SK-N-MC (cell line): Measurements from ENCODE around the gene EHBP1.
A peak's percentile ranks its signal among the peaks of the same experiment; 100 is the strongest.

Source experiments
- DNase-seq: peaks from one replicate; pipeline ENCODE4 v3.0.0-alpha.2; 2011; ENCODE audit warnings: low read depth, low spot score
- H3K27ac ChIP-seq: fragments of 200-600 bp; sonication (generic); 2 replicates; pipeline ENCODE4 v1.5.1; 2016; ENCODE audit warnings: mixed run types
- H3K36me3 ChIP-seq: fragments of 200-600 bp; sonication (generic); 2 replicates; pipeline ENCODE4 v1.6.1; 2017; ENCODE audit warnings: antibody characterized with exemption, low read length, mixed read lengths; ENCODE audit not compliant: insufficient read depth
- H3K4me3 ChIP-seq: fragments of 200-600 bp; sonication (generic); 2 replicates; pipeline ENCODE4 v1.5.1; 2016
- H3K9ac ChIP-seq: fragments of 200-600 bp; sonication (generic); 2 replicates; pipeline ENCODE4 v1.8.0; 2017; ENCODE audit warnings: mixed run types, mixed read lengths; ENCODE audit not compliant: insufficient read length
- H3K9me3 ChIP-seq: fragments of 200-600 bp; sonication (generic); 2 replicates; pipeline ENCODE4 v1.6.1; 2017; ENCODE audit warnings: low read depth, mild to moderate bottlenecking, antibody characterized with exemption, low read length, moderate library complexity, mixed read lengths
- EZH2 ChIP-seq: fragments of 200-600 bp; sonication (generic); IDR thresholded peaks from one replicate; pipeline ENCODE4 v1.6.1; 2017; ENCODE audit warnings: antibody characterized with exemption
- FOXP2 ChIP-seq: optimal IDR thresholded peaks from 2 replicates; pipeline ENCODE3; 2011; ENCODE audit warnings: mild to moderate bottlenecking, moderate library complexity; ENCODE audit not compliant: insufficient read depth; ENCODE audit errors: extremely low read length, control extremely low read depth
- POLR2AphosphoS5 ChIP-seq: IDR thresholded peaks from 2 replicates; pipeline ENCODE4 v1.6.1; 2012; ENCODE audit warnings: mild to moderate bottlenecking, low read depth, low read length, borderline replicate concordance

EHBP1 gene

DNA sequence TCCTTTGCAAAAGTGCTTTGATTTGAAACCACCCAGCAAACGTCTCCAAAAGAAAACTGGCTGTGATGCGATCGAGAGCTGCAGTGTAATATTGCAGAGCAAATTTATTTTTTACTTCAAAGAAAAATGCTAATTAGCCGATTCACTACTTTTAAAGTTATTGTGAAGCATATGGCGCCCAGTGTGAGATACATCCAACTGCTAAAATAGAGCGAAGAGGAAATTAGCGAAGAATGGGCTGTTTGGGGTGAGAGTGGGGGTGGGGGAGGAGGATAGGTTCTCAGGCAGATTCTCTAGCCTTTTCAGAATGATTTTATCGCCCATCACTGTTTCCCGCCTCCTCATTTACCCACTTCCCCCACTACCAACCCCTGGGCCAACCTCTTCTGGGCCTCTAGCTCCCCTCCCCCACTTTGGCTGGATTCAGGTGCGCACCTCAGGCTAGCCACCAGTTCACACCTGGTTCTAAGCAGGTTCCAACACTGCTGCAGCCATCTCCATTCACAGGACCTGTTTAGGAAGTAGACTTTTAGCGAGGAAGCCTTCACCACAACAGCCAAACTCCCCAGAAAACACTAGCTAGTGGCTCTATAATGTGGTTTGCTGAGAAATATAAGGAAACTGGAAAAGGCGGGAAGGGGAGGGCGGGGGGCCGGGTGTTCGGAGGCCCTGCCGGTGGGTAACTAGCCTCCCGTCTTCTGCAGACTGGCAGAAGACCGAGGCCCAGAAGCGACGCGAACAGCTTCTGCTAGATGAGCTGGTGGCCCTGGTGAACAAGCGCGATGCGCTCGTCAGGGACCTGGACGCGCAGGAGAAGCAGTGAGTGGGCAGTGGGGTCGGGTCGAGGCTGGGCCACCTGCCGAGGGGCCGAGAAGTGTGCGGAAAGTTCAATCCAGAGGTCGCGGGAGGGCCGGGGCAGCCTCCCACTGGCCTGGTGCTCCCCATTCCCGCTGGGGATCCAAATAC is 339.1 kb downstream of the EHBP1 start:
- no peak for DNase-seq
- Histone ChIP-seq H3K4me3 (no peak overlapping the region), H3K27ac (no peak overlapping the region), H3K9ac (no peak overlapping the region), H3K9me3 (no peaks in the 10 kb centered on the region), H3K36me3 (no peaks in the 10 kb centered on the region)
- TF ChIP-seq FOXP2 (no peak), POLR2AphosphoS5 (no peak), EZH2 (no peak)

DNA sequence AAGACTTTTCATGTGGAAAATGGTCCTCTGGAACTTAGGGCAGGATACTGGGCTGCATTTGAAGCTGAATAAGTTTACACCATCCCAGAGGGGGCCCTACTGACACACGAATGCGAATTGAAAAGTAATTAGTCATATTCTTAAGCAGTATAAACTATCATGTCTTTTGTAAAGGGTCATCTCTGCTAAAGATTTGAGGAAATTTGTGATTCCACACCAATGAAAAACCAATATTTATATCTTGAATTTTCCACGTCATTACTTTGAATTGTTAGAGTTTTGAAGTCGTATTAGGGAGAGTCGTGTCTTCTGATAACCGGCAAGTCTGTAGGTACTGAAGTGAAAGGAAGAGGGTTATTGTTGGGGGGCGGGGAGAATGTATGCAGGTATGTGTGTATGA is 341.0 kb downstream of the EHBP1 start:
- Histone ChIP-seq H3K9me3 (no peaks in the 10 kb centered on the region), H3K9ac (no peak overlapping the region), H3K27ac (peak overlapping the region; percentile 43; the same call in 1 of the 2 replicates), H3K4me3 (no peak overlapping the region), H3K36me3 (no peaks in the 10 kb centered on the region)
- DNase-seq = no peak
- TF ChIP-seq POLR2AphosphoS5 (no peak), EZH2 (no peak)

DNA sequence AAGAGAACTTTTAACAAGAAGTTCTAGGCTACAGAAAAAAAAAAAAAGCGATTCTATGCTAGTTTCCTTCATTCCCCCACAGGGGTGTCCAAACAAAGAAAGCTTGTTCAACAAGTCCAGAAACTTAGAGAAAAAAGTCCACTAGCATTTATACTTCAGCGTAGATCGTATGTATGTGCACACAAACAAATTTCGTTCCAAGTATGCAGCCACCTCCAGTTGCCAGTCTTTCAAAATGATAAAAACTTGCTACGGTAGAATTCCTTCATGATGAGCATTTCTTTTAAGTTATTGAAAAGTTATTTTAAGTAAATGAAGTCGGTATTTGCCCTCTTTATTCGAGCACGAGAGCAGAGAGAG is 341.4 kb downstream of the EHBP1 start:
- Histone ChIP-seq H3K4me3 (no peak overlapping the region), H3K9me3 (no peaks in the 10 kb centered on the region), H3K9ac (no peak overlapping the region), H3K36me3 (no peaks in the 10 kb centered on the region), H3K27ac (peak overlapping the region; percentile 43)
- no peak for TF ChIP-seq EZH2
- no peak for TF ChIP-seq FOXP2
- TF ChIP-seq POLR2AphosphoS5 = no peak
- DNase-seq = no peak

DNA sequence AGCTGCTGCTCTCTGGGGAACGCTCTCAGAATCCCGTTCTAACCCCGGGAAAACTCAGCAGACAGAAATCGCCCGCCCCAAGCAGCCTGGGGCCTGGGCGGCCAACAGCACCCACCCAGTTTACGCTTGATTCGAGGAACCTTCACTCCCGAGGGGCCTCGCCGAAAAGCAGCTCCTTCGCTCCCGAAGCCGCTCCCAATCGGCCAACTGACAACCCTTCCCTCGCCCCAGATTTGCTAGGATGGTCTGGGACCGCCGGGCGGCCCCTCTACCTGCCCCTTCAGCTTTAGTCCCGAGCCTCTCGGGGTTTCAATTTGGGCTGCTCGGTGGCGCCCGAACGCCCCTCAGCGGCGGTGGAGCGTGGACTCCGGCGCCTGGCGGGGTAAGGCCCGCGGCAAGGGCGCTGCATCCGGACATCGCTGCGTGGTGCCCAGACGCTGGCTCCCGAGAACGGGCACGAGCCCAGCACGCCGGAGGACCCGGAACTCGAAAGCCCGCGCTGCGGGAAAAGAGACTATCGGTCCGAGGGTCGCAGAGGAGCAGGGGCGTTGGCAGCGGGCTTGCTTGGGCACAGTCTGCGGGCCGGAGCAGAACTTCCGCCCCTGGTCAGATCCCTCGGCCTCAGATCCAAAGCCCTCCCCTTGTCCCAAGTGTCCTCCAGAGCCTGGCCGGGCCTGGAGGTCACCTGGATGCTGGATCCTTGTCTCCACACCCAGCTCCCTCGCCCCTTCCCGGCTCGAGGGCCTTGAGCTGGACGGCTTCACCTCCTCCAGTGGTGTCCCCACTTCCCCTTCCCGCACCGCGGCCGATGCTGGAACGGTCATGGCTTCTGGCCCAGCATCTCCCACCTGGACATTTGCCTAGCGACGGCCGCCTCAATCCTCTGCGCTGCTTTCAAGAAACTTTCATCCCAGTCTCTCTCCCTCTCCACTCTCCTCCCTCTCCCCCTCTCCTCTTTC is 342.1 kb downstream of the EHBP1 start:
- Histone ChIP-seq H3K9me3 (no peaks in the 10 kb centered on the region), H3K27ac (peak overlapping the region; percentile 43; the same call in 1 of the 2 replicates), H3K9ac (no peak overlapping the region), H3K4me3 (no peak overlapping the region), H3K36me3 (no peaks in the 10 kb centered on the region; the same call in 1 of the 2 replicates)
- no peak for DNase-seq
- TF ChIP-seq EZH2 (no peak), FOXP2 (no peak), POLR2AphosphoS5 (no peak)

GRCh38 chr2:63048367-63049171 is 343.1 kb downstream of the EHBP1 start:
- H3K4me3 ChIP-seq = peak overlapping the region; percentile 92; the same call in 1 of the 2 replicates
- DNase-seq = no peak

DNA sequence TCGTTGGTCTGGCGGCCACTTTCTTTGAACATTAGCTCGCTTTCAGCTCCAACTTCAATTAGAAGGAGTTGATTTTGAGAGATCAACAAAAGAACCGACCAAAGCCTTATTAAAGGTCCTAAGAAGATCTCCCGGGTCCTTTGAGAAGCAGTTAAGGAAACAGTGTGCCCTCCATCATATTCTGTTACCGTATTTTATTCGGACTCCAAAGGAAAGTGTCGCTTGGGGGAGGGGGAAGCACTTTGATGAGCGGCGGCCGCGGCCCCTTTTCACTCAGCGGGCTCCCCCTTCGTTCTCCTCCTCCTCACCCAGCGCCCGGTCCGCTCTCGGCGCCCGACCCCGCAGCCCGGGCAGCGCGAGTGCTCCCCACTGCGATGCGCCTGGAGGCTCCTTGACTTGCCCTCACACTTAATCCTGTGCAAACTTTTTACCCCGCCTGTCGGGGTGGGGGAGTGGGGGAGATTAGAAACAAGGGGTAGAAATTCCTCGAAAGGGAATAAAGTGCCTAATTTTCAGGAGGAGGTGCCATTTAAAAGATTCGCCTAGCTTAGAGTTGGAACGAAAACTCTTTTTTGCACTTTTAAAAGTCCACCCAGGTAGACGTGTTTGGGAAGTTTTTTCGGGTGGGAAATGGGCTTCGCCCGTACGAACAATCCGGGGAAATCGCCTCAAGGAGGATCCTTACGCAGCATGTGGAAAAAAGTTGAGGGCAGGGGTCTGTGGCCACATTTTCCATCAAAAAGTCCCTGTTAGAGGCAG is 343.9 kb downstream of the EHBP1 start:
- Histone ChIP-seq H3K9ac (peak overlapping the region; percentile 72), H3K4me3 (peak overlapping the region; percentile 92), H3K9me3 (no peaks in the 10 kb centered on the region), H3K27ac (no peak overlapping the region), H3K36me3 (peaks cover 10% of the 10 kb centered on the region; the same call in 1 of the 2 replicates)
- DNase-seq = no peak
- TF ChIP-seq FOXP2 = no peak
- no peak for TF ChIP-seq POLR2AphosphoS5

More at GRCh38 chr2:63048367-63049171, 343.1 kb downstream of the EHBP1 start:
- TF ChIP-seq FOXP2 = no peak
- TF ChIP-seq EZH2 = no peak
- TF ChIP-seq POLR2AphosphoS5 = no peak
- Histone ChIP-seq H3K27ac (no peak overlapping the region), H3K9ac (no peak overlapping the region), H3K36me3 (peaks cover 5% of the 10 kb centered on the region; the same call in 1 of the 2 replicates), H3K9me3 (no peaks in the 10 kb centered on the region)

DNA sequence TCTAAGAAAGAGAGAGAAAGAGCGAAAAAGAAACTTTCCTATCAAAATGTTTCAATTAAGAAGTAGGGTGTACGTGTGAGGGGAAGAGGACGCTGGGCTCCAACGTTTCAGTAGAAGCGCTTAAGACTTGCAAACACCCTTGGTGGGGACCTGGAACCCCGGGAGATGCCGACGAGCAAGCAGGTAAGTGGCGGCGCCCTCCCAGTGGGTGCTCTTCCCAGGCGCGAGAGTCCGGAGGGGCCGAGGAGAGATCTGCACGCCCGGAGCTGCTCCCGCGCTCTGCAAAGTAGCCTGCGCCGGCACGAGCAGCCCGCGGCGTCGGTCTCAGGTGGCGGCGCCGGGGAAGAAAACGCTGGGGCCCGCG is 344.4 kb downstream of the EHBP1 start:
- H3K36me3 ChIP-seq = peaks cover 11% of the 10 kb centered on the region; the same call in 1 of the 2 replicates
- H3K27ac ChIP-seq = no peak overlapping the region
- H3K9me3 ChIP-seq = no peaks in the 10 kb centered on the region
- peak overlapping the region; percentile 72 for H3K9ac ChIP-seq
- no peak for TF ChIP-seq POLR2AphosphoS5
- TF ChIP-seq EZH2 = no peak
- TF ChIP-seq FOXP2 = no peak
- peak overlapping the region; percentile 92 for H3K4me3 ChIP-seq
- no peak for DNase-seq
